Astrocyte of the spinal cord (primary cell): ENCODE data around the gene ACTG1.
"Not testable (repeated sequence)": the region's sequence is repeated elsewhere in the genome, so short reads cannot be mapped to it uniquely, and the experiment has no call there.

Experiments
- DNase-seq: peaks from one replicate; pipeline ENCODE4 v3.0.0; 2011; ENCODE audit warnings: low read depth, low spot score
- H3K4me3 ChIP-seq: 2 replicates; pipeline ENCODE4 v1.5.1; 2011; ENCODE audit warnings: low read depth, mild to moderate bottlenecking, low read length, moderate library complexity
- in situ Hi-C: cut with HindIII; loops from 2 replicates; pipeline ENCODE4 v1.10.0; 2017; ENCODE audit warnings: low sequenced_read_pairs
- TF ChIP-seq, protein P1 (sequence below): IDR thresholded peaks from 2 replicates; pipeline ENCODE4 v1.5.1; 2012; ENCODE audit warnings: low read depth, mild to moderate bottlenecking, low read length, inconsistent platforms

ACTG1 gene

GRCh38 chr17:81532490-81533287 lies 20.1 kb upstream of the ACTG1 start:
- no peak overlapping the region for H3K4me3 ChIP-seq
- no peak for DNase-seq
- in situ Hi-C loops, result no loop called here
- TF ChIP-seq, protein P1, sequence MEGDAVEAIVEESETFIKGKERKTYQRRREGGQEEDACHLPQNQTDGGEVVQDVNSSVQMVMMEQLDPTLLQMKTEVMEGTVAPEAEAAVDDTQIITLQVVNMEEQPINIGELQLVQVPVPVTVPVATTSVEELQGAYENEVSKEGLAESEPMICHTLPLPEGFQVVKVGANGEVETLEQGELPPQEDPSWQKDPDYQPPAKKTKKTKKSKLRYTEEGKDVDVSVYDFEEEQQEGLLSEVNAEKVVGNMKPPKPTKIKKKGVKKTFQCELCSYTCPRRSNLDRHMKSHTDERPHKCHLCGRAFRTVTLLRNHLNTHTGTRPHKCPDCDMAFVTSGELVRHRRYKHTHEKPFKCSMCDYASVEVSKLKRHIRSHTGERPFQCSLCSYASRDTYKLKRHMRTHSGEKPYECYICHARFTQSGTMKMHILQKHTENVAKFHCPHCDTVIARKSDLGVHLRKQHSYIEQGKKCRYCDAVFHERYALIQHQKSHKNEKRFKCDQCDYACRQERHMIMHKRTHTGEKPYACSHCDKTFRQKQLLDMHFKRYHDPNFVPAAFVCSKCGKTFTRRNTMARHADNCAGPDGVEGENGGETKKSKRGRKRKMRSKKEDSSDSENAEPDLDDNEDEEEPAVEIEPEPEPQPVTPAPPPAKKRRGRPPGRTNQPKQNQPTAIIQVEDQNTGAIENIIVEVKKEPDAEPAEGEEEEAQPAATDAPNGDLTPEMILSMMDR, result no peak

- in situ Hi-C loops, DNase-seq, H3K4me3 ChIP-seq: not testable (repeated sequence)
Measured at GRCh38 chr17:81531998-81532404, 19.4 kb upstream of the ACTG1 start.

DNA sequence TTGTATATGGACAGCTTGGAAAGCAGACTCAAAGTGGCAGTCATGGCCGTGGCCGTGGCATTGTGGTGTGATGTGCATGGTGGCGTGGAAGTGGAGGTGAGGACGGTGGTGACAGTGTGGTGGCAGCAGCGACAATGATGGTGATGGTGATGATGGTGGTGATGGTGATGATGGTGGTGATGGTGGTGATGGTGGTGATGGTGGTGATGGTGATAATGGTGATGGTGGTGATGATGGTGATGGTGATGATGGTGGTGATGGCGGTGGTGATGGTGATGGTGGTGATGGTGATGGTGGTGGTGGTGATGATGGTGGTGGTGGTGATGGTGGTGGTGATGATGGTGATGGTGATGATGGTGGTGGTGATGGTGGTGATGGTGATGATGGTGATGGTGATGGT lies 18.4 kb upstream of the ACTG1 start:
- in situ Hi-C loops, H3K4me3 ChIP-seq, DNase-seq: not testable (repeated sequence)

- no peak for DNase-seq
- TF ChIP-seq, protein P1, result no peak
- H3K4me3 ChIP-seq, result no peak overlapping the region
- in situ Hi-C loops, result no loop called here
Measured at GRCh38 chr17:81529437-81529803, 16.8 kb upstream of the ACTG1 start.

GRCh38 chr17:81528651-81529436 lies 16.2 kb upstream of the ACTG1 start:
- TF ChIP-seq, protein P1, result no peak
- in situ Hi-C loops, result no loop called here
- no peak overlapping the region for H3K4me3 ChIP-seq
- DNase-seq, result no peak

DNA sequence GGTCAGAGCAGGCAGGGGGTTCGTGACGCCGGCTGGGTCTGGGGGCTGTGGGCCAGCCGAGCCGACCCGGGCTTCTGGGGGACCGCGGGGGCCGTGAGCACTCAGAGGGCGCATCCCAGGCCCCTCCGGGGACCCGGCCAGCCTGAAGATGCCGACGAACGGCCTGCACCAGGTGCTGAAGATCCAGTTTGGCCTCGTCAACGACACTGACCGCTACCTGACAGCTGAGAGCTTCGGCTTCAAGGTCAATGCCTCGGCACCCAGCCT lies 15.7 kb upstream of the ACTG1 start:
- no peak for DNase-seq
- TF ChIP-seq, protein P1, result no peak
- in situ Hi-C loops, result no loop called here
- no peak overlapping the region for H3K4me3 ChIP-seq

DNA sequence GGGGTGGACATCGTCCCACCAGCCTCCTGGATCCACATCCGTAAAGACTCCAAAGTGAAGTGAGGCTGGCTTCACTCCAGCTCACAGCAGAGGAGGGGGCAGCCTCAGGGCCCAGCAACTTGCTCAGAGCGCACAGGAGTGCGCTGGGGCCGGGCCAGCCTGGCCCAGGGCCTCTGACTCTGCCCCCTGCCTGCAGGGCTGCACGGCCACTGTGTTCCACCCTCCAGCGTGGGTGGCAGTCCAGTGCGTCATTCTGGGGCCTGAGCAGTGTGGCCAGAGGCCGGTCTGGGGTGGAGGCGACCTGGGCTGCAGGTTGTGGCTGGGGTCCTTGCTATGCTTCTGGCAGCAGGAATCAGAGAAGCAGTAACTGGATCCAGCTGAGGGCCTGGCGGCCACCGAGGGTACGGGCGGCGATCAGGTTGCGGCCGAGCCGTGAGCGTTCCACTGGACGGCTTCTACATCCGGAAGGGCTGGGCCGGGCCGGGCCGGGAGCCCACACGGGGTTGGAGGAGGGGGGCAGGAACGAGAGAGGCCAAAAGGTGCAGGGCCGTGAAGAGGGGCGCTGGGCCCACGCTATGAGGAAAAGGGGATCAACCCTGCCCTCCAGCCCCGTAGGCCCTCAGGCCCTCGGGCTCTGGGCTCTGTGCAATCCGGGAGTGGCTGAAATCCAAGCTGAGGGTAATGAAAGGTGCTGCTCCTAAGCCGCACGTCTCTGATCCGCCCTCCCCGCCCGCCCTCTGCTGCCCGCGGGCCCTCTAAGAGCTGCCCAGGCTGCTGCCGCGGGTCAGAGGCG lies 15.2 kb upstream of the ACTG1 start, which contains the start of gene FSCN2:
Gene FSCN2, plus strand, starts transcription at position 787 of the 793 bp plus-strand sequence. CDS start 155 bp downstream, outside the sequence.
- TF ChIP-seq, protein P1, result peak; percentile 13
- DNase-seq, result no peak
- in situ Hi-C loops, result no loop called here
- no peak within 1 kb of the TSS for H3K4me3 ChIP-seq
